HepG2 (cell line): ENCODE results near the gene NOXRED1. TPM values are rescaled to one million over a fixed set of nuclear protein-coding genes. Genes with fewer than 3 reads are reported as not detected.

Source experiments
- ARID3A ChIP-seq: IDR thresholded peaks from 2 replicates; pipeline ENCODE4 v1.6.1; 2012; ENCODE audit warnings: low read depth, low read length, improper control_type of control experiment
- CREB1 ChIP-seq, 2 experiments: fragments of 450-650 bp in 1 of 2; IDR thresholded peaks; 2 replicates each; pipeline ENCODE4 v1.6.1; 2016 to 2017; ENCODE audit warnings: control low read depth in 1 of 2, mild to moderate bottlenecking in 1 of 2, missing compliant biosample characterization in 1 of 2, missing genetic modification characterization in 1 of 2
- FOXK2 ChIP-seq: fragments of 450-650 bp; IDR thresholded peaks from 2 replicates; pipeline ENCODE4 v1.6.1; 2016
- IKZF1 ChIP-seq: fragments of 450-650 bp; IDR thresholded peaks from 2 replicates; pipeline ENCODE4 v1.7.1; 2016
- MYNN ChIP-seq: sonication (generic); formaldehyde crosslinking; IDR thresholded peaks from 2 replicates; pipeline ENCODE4 v1.4.0; 2020; ENCODE audit warnings: mild to moderate bottlenecking, low read depth, missing genetic modification reagents
- RAD21 ChIP-seq: fragments of 450-650 bp; formaldehyde crosslinking; IDR thresholded peaks from 2 replicates; pipeline ENCODE4 v1.5.0; 2020; ENCODE audit warnings: mild to moderate bottlenecking
- SMC3 ChIP-seq: IDR thresholded peaks from 2 replicates; pipeline ENCODE4 v1.6.1; 2011; ENCODE audit warnings: low read length, improper control_type of control experiment
- ZBTB38 ChIP-seq: sonication (generic); formaldehyde crosslinking; IDR thresholded peaks from 2 replicates; pipeline ENCODE4 v1.5.1; 2020; ENCODE audit warnings: mild to moderate bottlenecking, missing genetic modification reagents
- ZNF335 ChIP-seq: sonication (generic); formaldehyde crosslinking; IDR thresholded peaks from 2 replicates; pipeline ENCODE4 v1.4.0; 2020; ENCODE audit warnings: missing genetic modification reagents
- ZNF577 ChIP-seq: sonication (generic); formaldehyde crosslinking; IDR thresholded peaks from 2 replicates; pipeline ENCODE4 v1.4.0; 2020; ENCODE audit warnings: mild to moderate bottlenecking, low read depth, missing genetic modification reagents, borderline replicate concordance
- ZNF770 ChIP-seq: sonication (generic); formaldehyde crosslinking; IDR thresholded peaks from 2 replicates; pipeline ENCODE4 v1.5.0; 2020; ENCODE audit warnings: mild to moderate bottlenecking, missing genetic modification reagents
- polyA plus RNA-seq, 8 experiments: library from polyadenylated mRNA; depleted of rRNA in 3 of 8; stranded (reverse) in 7 of 8; unstranded in 1 of 8; fragments of >200 nt; fragmentation: Illumina TruSeq in 4 of 8; extraction: Trizol in 4 of 8; gene quantifications; 2 replicates each; pipeline versions ENCODE4 v1.2.1 to v1.2.3, GENCODE V29; 2011 to 2016; ENCODE audit warnings: low read depth in 4 of 8, missing spikeins in 1 of 8, mixed read lengths in 1 of 8; ENCODE audit not compliant: insufficient read depth in 1 of 8
- total RNA-seq, 5 experiments: library from RNA; depleted of rRNA; stranded (reverse); fragments of >200 nt; fragmentation: Illumina TruSeq; extraction: Trizol; gene quantifications; 2 replicates each; pipeline ENCODE4 v1.2.3, GENCODE V29; 2016; ENCODE audit warnings: low read depth in 1 of 5

Gene NOXRED1
- total and polyA plus RNA-seq, 2 of the 13 experiments (the other 11 are each of a cell fraction or from before 2014, with no cell fraction given): 0.24 to 0.41 TPM

DNA sequence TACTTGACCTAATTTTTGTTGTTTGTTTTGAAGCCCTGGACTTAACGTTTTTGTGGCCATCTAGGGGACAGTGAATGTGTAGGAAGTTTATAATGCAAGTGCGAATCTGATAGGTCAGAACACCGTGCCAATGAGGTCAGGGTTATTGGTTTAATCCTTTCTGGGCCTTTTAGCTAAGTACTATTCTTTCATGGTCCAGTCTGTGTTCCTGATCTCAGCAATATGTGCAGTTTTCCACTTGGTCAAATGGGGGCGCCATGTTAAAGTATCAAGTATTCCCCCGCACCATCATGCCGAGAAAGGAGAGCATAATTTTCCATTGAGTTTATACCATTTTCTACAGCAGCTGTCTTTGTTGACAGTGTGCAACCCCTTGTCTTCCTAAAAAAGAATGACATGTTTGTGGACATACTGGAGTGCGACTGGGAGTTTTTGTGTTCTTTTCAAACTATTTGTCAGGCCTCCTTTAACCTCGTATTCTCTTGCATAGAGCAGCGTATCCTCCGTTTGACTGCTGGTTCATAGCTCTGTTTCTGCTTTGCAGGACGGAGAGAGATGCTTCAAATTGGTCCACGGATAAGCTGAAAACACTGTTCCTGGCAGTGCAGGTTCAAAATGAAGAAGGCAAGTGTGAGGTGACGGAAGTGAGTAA, 35.9 kb upstream of the NOXRED1 start (continued):
- TF ChIP-seq ZNF770 (CRISPR knock-in tag): no peak
- TF ChIP-seq ARID3A: peak; percentile 55
- TF ChIP-seq ZNF335: no peak
- no peak for TF ChIP-seq CREB1 (IDR thresholded peaks at IDR 0.05)
- 0 out of 2 replicates have a peak, but pooled peaks have one; percentile 16 for TF ChIP-seq CREB1 (CRISPR knock-in tag; IDR thresholded peaks at IDR 0.05)
- TF ChIP-seq FOXK2: no peak
- TF ChIP-seq RAD21: peak; percentile 38; the same call in 1 of the 2 replicates
- peak; percentile 58; the same call in 1 of the 2 replicates for TF ChIP-seq SMC3
- 0 out of 2 replicates have a peak, but pooled peaks have one; percentile 23 for TF ChIP-seq ZBTB38
- no peak for TF ChIP-seq IKZF1
- TF ChIP-seq MYNN: no peak
- no peak for TF ChIP-seq ZNF577 (CRISPR knock-in tag)
